IMR-90 (cell line): ENCODE measurements around the gene ARHGAP18.

Source experiments
- BHLHE40 ChIP-seq: fragments of 150-350 bp; IDR thresholded peaks from 2 replicates; pipeline ENCODE4 v1.6.1; 2016; ENCODE audit warnings: mild to moderate bottlenecking, low read depth, low read length
- CEBPB ChIP-seq: IDR thresholded peaks from 2 replicates; pipeline ENCODE4 v1.6.1; 2012; ENCODE audit warnings: low read depth, low read length, improper control_type of control experiment
- CTCF ChIP-seq: conservative IDR thresholded peaks from 2 replicates; pipeline ENCODE4 v1.5.1; 2012; ENCODE audit warnings: mild to moderate bottlenecking, low read depth, low read length, improper control_type of control experiment
- ELK1 ChIP-seq: fragments of 150-350 bp; IDR thresholded peaks from 2 replicates; pipeline ENCODE4 v1.6.1; 2016; ENCODE audit warnings: low read depth, mild to moderate bottlenecking, low read length, moderate library complexity, borderline replicate concordance
- FOS ChIP-seq: fragments of 150-350 bp; IDR thresholded peaks from 2 replicates; pipeline ENCODE4 v1.6.1; 2016; ENCODE audit warnings: low read depth, low read length
- MAFK ChIP-seq: IDR thresholded peaks from 2 replicates; pipeline ENCODE4 v1.6.1; 2012; ENCODE audit warnings: low read depth, low read length, improper control_type of control experiment
- MAZ ChIP-seq: IDR thresholded peaks from 2 replicates; pipeline ENCODE4 v1.6.1; 2012; ENCODE audit warnings: low read depth, mild to moderate bottlenecking, low read length, improper control_type of control experiment, moderate library complexity, borderline replicate concordance
- MXI1 ChIP-seq: IDR thresholded peaks from 2 replicates; pipeline ENCODE4 v1.6.1; 2012; ENCODE audit warnings: low read depth, mild to moderate bottlenecking, low read length, moderate library complexity, borderline replicate concordance
- NFE2L2 ChIP-seq: fragments of 150-350 bp; IDR thresholded peaks from 2 replicates; pipeline ENCODE4 v1.6.1; 2016; ENCODE audit warnings: low read depth, mild to moderate bottlenecking, low read length
- POLR2A ChIP-seq: IDR thresholded peaks from 2 replicates; pipeline ENCODE4 v1.6.1; 2012; ENCODE audit warnings: mild to moderate bottlenecking, low read depth, low read length
- RAD21 ChIP-seq: IDR thresholded peaks from 2 replicates; pipeline ENCODE4 v1.6.1; 2012; ENCODE audit warnings: low read length, improper control_type of control experiment
- RFX5 ChIP-seq: IDR thresholded peaks from 2 replicates; pipeline ENCODE4 v1.8.0; 2012; ENCODE audit warnings: low read depth, mild to moderate bottlenecking, low read length, moderate library complexity
- SMC3 ChIP-seq: fragments of 150-350 bp; IDR thresholded peaks from 2 replicates; pipeline ENCODE4 v1.6.1; 2016; ENCODE audit warnings: low read depth, mild to moderate bottlenecking, antibody characterized with exemption, low read length, moderate library complexity
- USF2 ChIP-seq: fragments of 150-350 bp; IDR thresholded peaks from 2 replicates; pipeline ENCODE4 v1.6.1; 2017; ENCODE audit warnings: mild to moderate bottlenecking, antibody characterized with exemption, low read length, low read depth

GRCh38 chr6:129684903-129685661, 24.9 kb downstream of the ARHGAP18 start:
- TF ChIP-seq CTCF: no peak
- TF ChIP-seq CEBPB: no peak
- TF ChIP-seq POLR2A: no peak
- no peak for TF ChIP-seq USF2
- TF ChIP-seq RAD21: no peak
- no peak for TF ChIP-seq MXI1
- TF ChIP-seq RFX5: no peak
- no peak for TF ChIP-seq BHLHE40
- no peak for TF ChIP-seq MAFK
- no peak for TF ChIP-seq ELK1
- no peak for TF ChIP-seq MAZ
- TF ChIP-seq NFE2L2: no peak
- TF ChIP-seq FOS: no peak
- TF ChIP-seq SMC3: no peak
